ENCODE data around the gene HILPDA. TPM values are rescaled to one million over a fixed set of nuclear protein-coding genes. Genes with fewer than 3 reads are reported as not detected.
A peak's percentile ranks its signal among the peaks of the same experiment; 100 is the strongest.
"Not testable (repeated sequence)": the region's sequence is repeated elsewhere in the genome, so short reads cannot be mapped to it uniquely, and the experiment has no call there.

The HILPDA gene
- total RNA-seq, 1 donor from 2014 or later = 7.3 TPM

DNA sequence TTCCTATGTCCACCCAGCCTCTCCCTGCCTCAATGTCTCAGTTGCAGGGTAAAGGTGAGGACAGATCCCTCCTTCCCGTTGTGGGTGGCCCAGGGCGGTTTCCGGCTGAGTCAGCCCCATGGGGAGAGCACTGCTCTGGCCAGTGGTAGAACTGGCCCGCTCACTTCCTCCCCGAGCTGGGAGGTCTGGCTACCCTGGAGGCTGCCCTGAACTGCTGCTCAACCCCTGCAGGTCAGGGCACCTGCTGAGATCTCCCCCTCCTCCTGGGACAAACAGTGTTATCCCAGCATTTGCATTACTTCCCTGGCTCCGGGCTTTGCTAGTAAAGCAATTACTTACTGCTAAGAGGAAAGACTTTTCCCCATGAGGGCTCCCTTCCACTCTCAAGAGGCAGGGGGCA, 24.5 kb upstream of the HILPDA start:
- DNase-seq (ENCODE audit: low read depth) = no peak

GRCh38 chr7:128431754-128432153, 23.9 kb upstream of the HILPDA start:
- DNase-seq (ENCODE audit: low read depth) = no peak

DNA sequence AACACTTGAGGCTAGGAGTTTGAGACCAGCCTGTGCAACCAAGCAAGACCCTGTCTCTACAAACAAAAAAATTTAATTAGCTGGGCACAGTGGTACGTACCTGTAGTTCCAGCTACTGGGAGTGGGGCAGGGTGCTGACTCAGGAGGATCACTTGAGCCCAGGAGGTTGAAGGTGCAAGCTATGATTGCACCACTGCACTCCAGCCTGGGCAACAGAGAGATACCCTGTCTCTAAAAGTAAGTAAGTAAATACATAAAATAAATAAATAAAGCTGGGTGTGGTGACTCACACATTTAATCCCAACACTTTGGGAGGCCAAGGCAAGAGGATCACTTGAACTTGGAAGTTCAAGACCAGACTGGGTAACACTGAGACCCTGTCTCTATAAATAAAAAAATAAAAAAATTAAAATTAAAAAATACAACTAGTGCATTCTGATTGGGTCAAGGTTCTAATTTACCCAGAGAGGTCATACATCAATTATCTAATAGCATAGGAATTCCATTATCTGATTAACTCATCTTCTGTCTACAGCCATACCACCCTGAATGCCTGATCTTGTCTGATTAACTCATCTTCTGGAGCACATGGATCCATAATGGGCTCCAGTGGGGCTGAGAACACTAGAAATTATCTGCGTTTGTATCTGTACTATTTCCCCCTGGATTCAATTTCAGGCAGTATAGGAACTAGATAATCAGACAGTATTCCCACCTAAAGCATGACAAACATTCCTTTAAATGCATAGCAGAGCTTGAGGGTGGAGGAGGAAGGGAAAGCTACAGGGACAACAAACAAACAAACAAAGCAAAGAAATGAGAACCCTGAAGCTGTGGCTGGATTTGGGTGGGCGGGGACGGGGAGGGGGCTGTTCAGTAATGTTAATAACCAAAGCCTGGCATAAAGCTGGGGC, 21.0 kb upstream of the HILPDA start:
- DNase-seq (ENCODE audit: low read depth) = no peak

DNA sequence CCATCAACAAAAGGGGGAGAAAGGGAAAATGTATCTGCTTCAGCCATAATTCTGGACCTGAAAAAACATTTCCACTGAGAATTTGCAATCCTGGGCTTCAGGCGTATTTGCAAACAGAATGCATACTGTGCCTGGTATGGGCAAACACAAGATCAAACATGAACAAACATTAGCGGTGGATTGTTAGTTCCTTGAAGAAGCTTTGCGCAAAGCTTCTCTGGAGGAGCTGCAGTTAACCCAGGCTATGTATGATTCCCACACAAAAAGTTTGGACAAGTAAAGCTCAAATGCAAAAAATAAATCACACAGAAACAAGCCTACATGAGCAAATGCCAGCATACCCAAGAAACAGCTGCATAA, 20.4 kb upstream of the HILPDA start:
- DNase-seq (ENCODE audit: low read depth) = no peak

GRCh38 chr7:128437426-128438332, 18.0 kb upstream of the HILPDA start:
- DNase-seq (ENCODE audit: low read depth) = no peak

GRCh38 chr7:128442356-128442755, 13.3 kb upstream of the HILPDA start:
- no peak for DNase-seq (ENCODE audit: low read depth)

DNA sequence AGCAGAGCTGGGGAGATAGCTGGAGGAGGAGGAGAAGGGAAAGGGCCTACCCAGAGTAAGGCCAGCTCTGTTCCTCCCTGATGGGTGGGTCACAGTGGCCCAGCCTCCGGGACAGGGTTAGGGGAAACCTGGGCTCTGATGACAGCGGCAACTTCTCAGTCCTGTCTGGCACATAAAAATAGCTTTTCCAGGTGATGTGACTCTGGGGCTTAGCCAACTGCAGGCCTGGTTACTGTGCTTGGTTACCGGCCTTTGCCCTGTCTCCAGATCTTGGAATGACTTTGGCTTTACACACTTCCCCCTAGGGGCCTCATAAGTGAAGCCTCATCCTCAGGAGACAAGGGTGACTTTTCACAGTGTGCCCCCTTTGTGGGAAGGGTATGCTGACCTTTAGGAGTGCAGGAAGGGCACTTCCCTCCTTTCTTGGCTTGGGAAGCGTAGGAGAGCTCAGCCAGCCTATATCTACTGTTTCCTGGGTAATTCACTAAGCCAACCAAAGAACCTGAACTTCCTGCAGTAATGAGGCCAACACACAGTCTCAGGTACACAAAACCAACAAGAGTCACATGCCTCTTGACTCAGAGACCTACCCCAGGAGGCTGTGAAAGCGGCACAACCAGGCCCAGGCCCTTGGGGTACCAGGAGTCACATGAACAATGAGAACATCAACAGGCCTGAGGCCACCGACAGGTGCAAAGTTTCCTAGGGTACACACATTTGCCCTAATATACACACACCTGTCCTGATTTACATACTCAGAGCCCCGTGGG, 11.7 kb upstream of the HILPDA start:
- DNase-seq (ENCODE audit: low read depth) = no peak

GRCh38 chr7:128446306-128446705, 9.4 kb upstream of the HILPDA start:
- DNase-seq (ENCODE audit: low read depth) = peak; percentile 76

DNA sequence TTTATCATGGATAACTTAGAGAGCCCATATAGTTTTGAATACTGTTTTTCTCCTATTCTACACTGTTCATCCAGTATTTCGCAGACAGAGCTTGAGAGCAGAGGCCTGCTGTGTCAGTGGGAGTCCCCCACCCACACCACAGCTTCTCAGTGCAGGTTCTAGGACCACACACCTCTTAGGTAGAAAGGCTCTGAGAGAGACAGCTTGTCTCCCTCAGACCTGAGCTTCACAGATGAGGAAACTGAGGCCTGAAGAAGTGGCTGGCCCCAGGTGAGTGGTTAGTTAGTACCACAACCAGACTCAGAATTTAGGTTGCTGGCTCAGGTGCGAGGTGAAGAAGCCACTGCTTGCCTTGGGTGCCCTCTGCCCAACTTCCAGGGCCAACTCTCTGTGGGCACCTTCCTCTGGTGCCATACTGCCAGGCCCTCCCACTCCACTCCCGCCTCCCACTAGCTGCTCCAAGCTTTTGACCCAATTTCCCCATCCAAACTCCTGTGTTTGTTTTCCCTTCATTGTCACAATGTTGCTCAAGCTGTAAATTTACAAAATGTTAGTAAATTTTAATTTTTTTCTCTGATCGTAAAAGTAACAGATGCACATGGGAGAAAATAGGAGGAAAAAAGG, 7.6 kb upstream of the HILPDA start:
- DNase-seq (ENCODE audit: low read depth) = no peak

- DNase-seq (ENCODE audit: low read depth) = no peak
Observed at GRCh38 chr7:128448751-128449302, 6.9 kb upstream of the HILPDA start.

- peak; percentile 74 for DNase-seq (ENCODE audit: low read depth)
Observed at GRCh38 chr7:128450409-128450808, 5.3 kb upstream of the HILPDA start.

GRCh38 chr7:128450913-128451312, 4.8 kb upstream of the HILPDA start:
- DNase-seq (ENCODE audit: low read depth) = no peak

- no peak for DNase-seq (ENCODE audit: low read depth)
Observed at GRCh38 chr7:128452552-128452951, 3.1 kb upstream of the HILPDA start.

DNA sequence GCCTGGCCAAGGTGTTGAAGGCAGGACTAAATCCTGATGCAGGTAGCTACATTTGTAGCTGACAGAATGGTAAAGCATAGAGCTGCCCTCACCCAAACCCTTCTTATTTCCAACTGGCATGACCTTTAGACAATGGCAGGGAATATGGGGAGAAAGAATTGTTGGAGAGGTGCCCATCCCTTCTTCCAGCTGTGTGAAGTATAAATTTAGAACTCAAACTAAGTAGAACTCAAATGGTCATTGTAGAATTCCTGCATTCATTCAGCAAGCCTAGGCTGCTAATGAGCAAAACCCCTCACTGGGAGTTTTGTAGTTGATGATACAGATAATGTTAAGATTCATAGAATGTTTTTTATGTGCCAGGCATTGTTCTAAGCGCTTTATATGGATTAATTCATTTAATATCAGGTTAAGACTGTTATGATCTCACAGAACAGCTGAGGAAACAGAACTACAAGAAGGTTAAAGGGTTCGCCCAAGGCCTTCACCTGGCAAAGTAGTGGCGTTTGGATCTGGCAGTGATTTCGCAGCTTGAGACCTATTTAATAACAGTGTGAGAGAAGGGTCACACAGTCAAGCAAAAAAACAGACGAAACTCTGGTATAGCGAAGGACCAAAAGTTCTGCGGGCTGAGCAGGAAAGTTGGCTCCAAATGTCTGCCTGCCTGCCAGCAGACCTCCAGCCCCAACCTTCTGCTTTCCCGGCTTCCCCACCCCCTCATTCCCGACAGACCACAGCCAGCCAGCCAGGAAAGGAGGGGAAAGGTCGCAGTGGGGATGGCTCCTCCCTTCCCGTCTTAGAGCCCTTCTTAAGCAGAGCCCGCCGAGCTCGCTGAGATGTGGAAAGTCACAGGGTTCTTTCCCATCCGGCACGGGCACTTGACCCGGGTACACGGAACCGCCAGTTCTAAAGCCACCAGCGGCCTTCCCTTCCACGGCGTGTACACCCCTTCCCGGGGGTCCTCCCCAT, 1.6 kb upstream of the HILPDA start:
- peak; percentile 91 for DNase-seq (ENCODE audit: low read depth)

DNA sequence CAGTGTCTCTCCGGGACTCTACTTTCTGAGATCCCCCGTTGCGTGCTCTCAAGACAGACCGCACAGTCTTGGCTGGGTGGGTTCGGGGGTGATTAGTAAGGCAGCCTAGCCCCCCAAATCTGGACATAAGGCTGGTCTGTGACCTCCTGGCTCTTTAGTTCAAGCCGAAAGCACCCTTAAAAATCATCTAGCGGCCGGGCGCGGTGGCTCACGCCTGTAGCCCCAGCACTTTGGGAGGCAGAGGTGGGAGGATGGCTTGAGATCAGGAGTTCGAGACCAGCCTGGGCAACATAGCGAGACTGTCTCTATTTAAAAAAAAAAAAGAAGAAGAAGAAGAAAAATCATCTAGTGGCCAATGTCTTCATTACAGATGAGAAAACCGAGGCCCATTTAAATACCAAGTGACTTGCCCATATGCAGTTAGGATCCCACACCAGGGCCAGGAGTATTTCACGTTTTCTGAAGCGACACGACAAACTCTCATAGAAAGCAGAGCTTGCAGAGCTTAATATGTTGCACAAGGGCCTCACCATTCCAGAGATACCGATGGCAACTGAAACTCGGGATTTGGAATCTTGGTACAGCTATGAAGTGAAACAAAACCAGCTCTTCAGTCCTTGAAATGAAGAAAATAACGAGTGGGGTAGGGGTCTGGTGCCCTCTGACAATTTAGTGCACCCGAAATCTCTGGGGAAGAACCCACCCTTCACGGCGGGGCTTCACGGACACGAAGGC, 703 bp upstream of the HILPDA start:
- DNase-seq (ENCODE audit: low read depth) = no peak

GRCh38 chr7:128456255-128456725, 612 bp downstream of the HILPDA start:
- DNase-seq (ENCODE audit: low read depth) = no peak

DNA sequence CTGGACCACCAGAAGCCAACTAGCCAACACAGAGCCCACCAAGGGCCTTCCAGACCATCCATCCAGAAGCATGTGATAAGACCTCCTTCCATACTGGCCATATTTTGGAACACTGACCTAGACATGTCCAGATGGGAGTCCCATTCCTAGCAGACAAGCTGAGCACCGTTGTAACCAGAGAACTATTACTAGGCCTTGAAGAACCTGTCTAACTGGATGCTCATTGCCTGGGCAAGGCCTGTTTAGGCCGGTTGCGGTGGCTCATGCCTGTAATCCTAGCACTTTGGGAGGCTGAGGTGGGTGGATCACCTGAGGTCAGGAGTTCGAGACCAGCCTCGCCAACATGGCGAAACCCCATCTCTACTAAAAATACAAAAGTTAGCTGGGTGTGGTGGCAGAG, 1.7 kb downstream of the HILPDA start:
- DNase-seq (ENCODE audit: low read depth) = not testable (repeated sequence)

DNA sequence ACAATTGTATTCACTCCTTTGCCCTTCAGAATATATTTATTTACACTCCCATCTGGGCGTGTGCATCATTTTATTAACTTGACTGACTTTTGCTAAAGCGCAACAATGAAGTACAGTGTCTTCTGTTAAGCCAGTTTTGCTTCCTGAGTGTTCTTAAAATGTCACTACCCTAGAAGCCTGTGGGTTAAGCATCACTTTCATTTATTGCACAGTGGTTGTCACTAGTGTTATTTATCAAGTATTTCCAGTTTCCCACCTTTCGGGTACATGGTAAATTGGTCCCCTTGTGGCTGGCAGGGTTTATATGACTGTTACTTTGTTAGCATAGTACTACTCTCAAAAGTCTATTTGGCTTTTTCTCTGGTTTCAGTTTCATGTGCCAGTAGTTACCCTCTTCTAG, 3.3 kb downstream of the HILPDA start:
- no peak for DNase-seq (ENCODE audit: low read depth)
